PC-3 (cell line): ENCODE data around the gene AIMP1. TPM values are rescaled to one million over a fixed set of nuclear protein-coding genes. Genes with fewer than 3 reads are reported as not detected.

Experiments
- ATAC-seq: fragments of 200-7000 bp; cut with Tn5 transposase; 2 replicates; pipeline ENCODE4 v1.9.1; 2020; ENCODE audit warnings: mild to moderate bottlenecking, moderate library complexity
- BruUV-seq: library from RNA; stranded (reverse); fragments of 400-500 nt; replicated peaks from 2 replicates; lab custom pipeline; 2021; lab: Mats Ljungman, UMichigan
- CTCF ChIA-PET: fragments of 300-600 bp; sonication (Branson Sonifier 250); formaldehyde crosslinking; loops from one replicate; lab custom pipeline; 2022; ENCODE audit warnings: antibody characterized with exemption; lab: Charles Lee
- POLR2A ChIA-PET: fragments of 300-600 bp; sonication (Branson Sonifier 250); formaldehyde crosslinking; loops from one replicate; lab custom pipeline; 2022; ENCODE audit warnings: antibody characterized with exemption; ENCODE audit not compliant: unreplicated experiment; lab: Charles Lee
- DNase-seq: peaks from one replicate; pipeline ENCODE4 v3.0.0-alpha.2; 2015
- H2AFZ ChIP-seq: fragments of 300-600 bp; sonication (generic); 2 replicates; pipeline ENCODE4 v1.6.0; 2016; ENCODE audit warnings: antibody characterized with exemption, low read length
- H3F3A ChIP-seq: fragments of 300-600 bp; sonication (generic); one replicate; pipeline ENCODE4 v1.6.0; 2017; ENCODE audit warnings: antibody characterized with exemption, low read length, control low read depth, mild to moderate bottlenecking; ENCODE audit not compliant: unreplicated experiment
- H3K27ac ChIP-seq: fragments of 300-600 bp; sonication (generic); 2 replicates; pipeline ENCODE4 v1.5.1; 2016; ENCODE audit warnings: mild to moderate bottlenecking, low read length
- H3K27me3 ChIP-seq: fragments of 300-600 bp; sonication (generic); 2 replicates; pipeline ENCODE4 v1.6.1; 2016; ENCODE audit warnings: low read length, mixed read lengths
- H3K36me3 ChIP-seq: fragments of 300-600 bp; sonication (generic); 2 replicates; pipeline ENCODE4 v1.6.1; 2016; ENCODE audit warnings: low read depth, mixed run types, low read length, mixed read lengths
- H3K4me1 ChIP-seq: fragments of 300-600 bp; sonication (generic); 2 replicates; pipeline ENCODE4 v1.5.1; 2016; ENCODE audit warnings: low read length; ENCODE audit not compliant: insufficient read depth
- H3K4me2 ChIP-seq: fragments of 300-600 bp; sonication (generic); 2 replicates; pipeline ENCODE4 v1.6.0; 2016; ENCODE audit warnings: low read length
- H3K4me3 ChIP-seq: fragments of 300-600 bp; sonication (generic); 2 replicates; pipeline ENCODE4 v1.5.1; 2016; ENCODE audit warnings: mild to moderate bottlenecking, low read length, mixed read lengths
- H3K79me2 ChIP-seq: fragments of 300-600 bp; sonication (generic); 2 replicates; pipeline ENCODE4 v1.6.1; 2017; ENCODE audit warnings: low read length, mixed read lengths
- H3K9ac ChIP-seq: fragments of 300-600 bp; sonication (generic); 2 replicates; pipeline ENCODE4 v1.6.0; 2016; ENCODE audit warnings: mild to moderate bottlenecking, low read length
- H3K9me2 ChIP-seq: fragments of 300-600 bp; sonication (generic); replicated peaks from 2 replicates; pipeline ENCODE4 v1.6.1; 2016; ENCODE audit warnings: mixed run types, low read length, mixed read lengths
- H3K9me3 ChIP-seq: fragments of 300-600 bp; sonication (generic); 2 replicates; pipeline ENCODE4 v1.6.1; 2016; ENCODE audit warnings: low read length, mixed read lengths
- H4K20me1 ChIP-seq: fragments of 300-600 bp; sonication (generic); 2 replicates; pipeline ENCODE4 v1.6.1; 2016; ENCODE audit warnings: low read length, mixed read lengths
- CTCF ChIP-seq: fragments of 300-600 bp; sonication (generic); conservative IDR thresholded peaks from 2 replicates; pipeline ENCODE4 v1.5.1; 2017; ENCODE audit warnings: antibody characterized with exemption, low read depth, mild to moderate bottlenecking, low read length
- EZH2 ChIP-seq: fragments of 300-600 bp; sonication (generic); IDR thresholded peaks from one replicate; pipeline ENCODE4 v1.6.1; 2017; ENCODE audit warnings: antibody characterized with exemption, mild to moderate bottlenecking, low read length; ENCODE audit not compliant: unreplicated experiment
- EZH2phosphoT487 ChIP-seq: fragments of 300-600 bp; sonication (generic); IDR thresholded peaks from 2 replicates; pipeline ENCODE4 v1.6.1; 2018; ENCODE audit warnings: mild to moderate bottlenecking, antibody characterized with exemption, low read length, borderline replicate concordance
- intact Hi-C: fragments of 100-400 bp; cut with micrococcal nuclease; formaldehyde crosslinking; loops from 2 replicates; pipeline ENCODE4 v1.9.0; 2023
- total RNA-seq: library from RNA; depleted of rRNA; stranded (reverse); fragments of >200 nt; gene quantifications from 2 replicates; pipeline ENCODE4 v1.2.3, GENCODE V29; 2014

AIMP1 gene
- total RNA-seq, 1 experiment from 2014 or later = 15.9 TPM

- no peak for ATAC-seq
- H4K20me1 ChIP-seq = no peaks in the 10 kb centered on the region
- H3K36me3 ChIP-seq = no peaks in the 10 kb centered on the region
- H2AFZ ChIP-seq = no peak overlapping the region
- H3K27me3 ChIP-seq = no peaks in the 10 kb centered on the region
- BruUV-seq = no TSS peak
- intact Hi-C loops = no loop called here
- H3K4me1 ChIP-seq = no peaks in the 10 kb centered on the region
- H3K27ac ChIP-seq = no peak overlapping the region
- DNase-seq = no peak
- H3F3A ChIP-seq = no peaks in the 10 kb centered on the region
- H3K4me2 ChIP-seq = no peak overlapping the region
- H3K9ac ChIP-seq = no peak overlapping the region
- TF ChIP-seq EZH2phosphoT487 = no peak
- TF ChIP-seq CTCF = no peak
- no peak for TF ChIP-seq EZH2
- no peaks in the 10 kb centered on the region for H3K9me2 ChIP-seq
- no peaks in the 10 kb centered on the region for H3K9me3 ChIP-seq
- ChIA-PET POLR2A (no interaction called here), CTCF (no interaction called here)
- H3K4me3 ChIP-seq = no peak overlapping the region
- no peaks in the 10 kb centered on the region for H3K79me2 ChIP-seq
These were observed 14.8 kb upstream of the AIMP1 start for GRCh38 chr4:106301393-106302061.

GRCh38 chr4:106302062-106302438 lies 14.3 kb upstream of the AIMP1 start:
- no peak overlapping the region for H2AFZ ChIP-seq
- H4K20me1 ChIP-seq = no peaks in the 10 kb centered on the region
- no peak overlapping the region for H3K9ac ChIP-seq
- no peaks in the 10 kb centered on the region for H3K9me2 ChIP-seq
- no peak overlapping the region for H3K27ac ChIP-seq
- intact Hi-C loops = no loop called here
- no peak overlapping the region for H3K4me3 ChIP-seq
- ChIA-PET POLR2A (no interaction called here), CTCF (no interaction called here)
- H3K27me3 ChIP-seq = no peaks in the 10 kb centered on the region
- TF ChIP-seq CTCF (no peak), EZH2 (no peak), EZH2phosphoT487 (no peak)
- no peaks in the 10 kb centered on the region for H3F3A ChIP-seq
- no peaks in the 10 kb centered on the region for H3K79me2 ChIP-seq
- no peaks in the 10 kb centered on the region for H3K36me3 ChIP-seq
- H3K4me1 ChIP-seq = no peaks in the 10 kb centered on the region
- DNase-seq = no peak
- no TSS peak for BruUV-seq
- no peak overlapping the region for H3K4me2 ChIP-seq
- no peak for ATAC-seq
- no peaks in the 10 kb centered on the region for H3K9me3 ChIP-seq

- no peak for DNase-seq
- no peak overlapping the region for H3K27ac ChIP-seq
- H3K4me1 ChIP-seq = no peaks in the 10 kb centered on the region
- H3K4me2 ChIP-seq = no peak overlapping the region
- H3K36me3 ChIP-seq = no peaks in the 10 kb centered on the region
- no peaks in the 10 kb centered on the region for H4K20me1 ChIP-seq
- no peaks in the 10 kb centered on the region for H3K27me3 ChIP-seq
- H3K9ac ChIP-seq = no peak overlapping the region
- no peak overlapping the region for H3K4me3 ChIP-seq
- ChIA-PET POLR2A (no interaction called here), CTCF (no interaction called here)
- H3K9me3 ChIP-seq = no peaks in the 10 kb centered on the region
- H3K9me2 ChIP-seq = no peaks in the 10 kb centered on the region
- no peak for TF ChIP-seq EZH2phosphoT487
- no peaks in the 10 kb centered on the region for H3K79me2 ChIP-seq
- intact Hi-C loops = no loop called here
- H3F3A ChIP-seq = no peaks in the 10 kb centered on the region
- BruUV-seq = no TSS peak
- H2AFZ ChIP-seq = no peak overlapping the region
- no peak for ATAC-seq
These were observed 12.6 kb upstream of the AIMP1 start for GRCh38 chr4:106303548-106304281.
